AG10803 (cell line): ENCODE results near the gene ZC3H12C.

Source experiments
- DNase-seq: peaks from one replicate; pipeline ENCODE4 v3.0.0; 2010; ENCODE audit warnings: low read depth
- H3K4me3 ChIP-seq: 2 replicates; pipeline ENCODE4 v1.5.1; 2011; ENCODE audit warnings: mild to moderate bottlenecking, low read length, control low read depth
- TF ChIP-seq, protein P1 (sequence below): conservative IDR thresholded peaks from 2 replicates; pipeline ENCODE4 v1.5.1; 2011; ENCODE audit warnings: mild to moderate bottlenecking, low read length, control low read depth, inconsistent platforms

The ZC3H12C gene

DNA sequence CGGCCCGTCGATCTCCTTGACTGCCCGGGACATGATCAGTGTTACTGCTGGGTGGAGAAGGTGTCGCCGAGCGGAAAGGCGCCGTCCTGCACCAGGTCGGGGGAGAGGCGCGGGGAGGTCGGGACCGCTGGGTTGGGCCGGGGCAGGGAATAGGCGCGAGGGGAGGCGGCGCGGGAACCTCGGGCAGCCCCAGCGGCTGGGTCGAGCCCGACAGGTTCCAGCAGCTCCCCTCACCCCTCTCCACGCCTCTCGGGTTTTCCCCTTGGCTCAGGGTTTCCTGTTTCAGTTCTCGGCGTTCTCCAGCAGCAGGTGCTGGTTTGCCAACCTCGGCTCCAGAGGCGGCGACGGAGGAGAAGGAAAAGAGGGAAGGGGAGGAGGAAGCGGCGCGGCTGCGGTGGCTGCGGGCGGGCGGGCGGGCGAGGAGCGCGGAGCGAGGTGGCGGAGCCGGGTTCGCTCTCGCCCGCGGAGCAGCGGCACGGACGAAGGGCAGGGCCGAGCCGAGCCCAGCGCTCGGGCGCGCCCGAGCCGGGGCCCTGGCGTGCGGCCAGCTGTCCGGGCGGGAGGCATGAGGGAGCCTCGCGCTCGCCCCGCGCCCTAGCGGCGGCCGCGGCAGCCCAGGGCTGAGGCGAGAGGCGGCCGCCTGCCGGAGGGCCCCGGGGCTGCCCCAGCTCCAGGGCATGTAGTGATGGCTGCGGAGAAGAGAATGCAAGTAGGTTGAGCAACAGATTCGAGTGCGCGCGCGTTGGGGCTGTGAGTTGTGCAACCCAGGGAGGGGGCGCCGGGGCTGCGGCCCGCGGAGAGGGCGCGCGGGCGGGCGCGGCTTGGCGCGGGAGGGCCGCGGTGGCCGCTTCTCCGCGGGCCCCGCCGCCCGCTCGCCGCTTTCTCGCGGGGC is at the start of gene ZC3H12C:
ZC3H12C (plus strand) TSS at position 878 of the 892 bp plus-strand sequence. CDS start 20 bp downstream, outside the sequence.
- TF ChIP-seq, protein P1, sequence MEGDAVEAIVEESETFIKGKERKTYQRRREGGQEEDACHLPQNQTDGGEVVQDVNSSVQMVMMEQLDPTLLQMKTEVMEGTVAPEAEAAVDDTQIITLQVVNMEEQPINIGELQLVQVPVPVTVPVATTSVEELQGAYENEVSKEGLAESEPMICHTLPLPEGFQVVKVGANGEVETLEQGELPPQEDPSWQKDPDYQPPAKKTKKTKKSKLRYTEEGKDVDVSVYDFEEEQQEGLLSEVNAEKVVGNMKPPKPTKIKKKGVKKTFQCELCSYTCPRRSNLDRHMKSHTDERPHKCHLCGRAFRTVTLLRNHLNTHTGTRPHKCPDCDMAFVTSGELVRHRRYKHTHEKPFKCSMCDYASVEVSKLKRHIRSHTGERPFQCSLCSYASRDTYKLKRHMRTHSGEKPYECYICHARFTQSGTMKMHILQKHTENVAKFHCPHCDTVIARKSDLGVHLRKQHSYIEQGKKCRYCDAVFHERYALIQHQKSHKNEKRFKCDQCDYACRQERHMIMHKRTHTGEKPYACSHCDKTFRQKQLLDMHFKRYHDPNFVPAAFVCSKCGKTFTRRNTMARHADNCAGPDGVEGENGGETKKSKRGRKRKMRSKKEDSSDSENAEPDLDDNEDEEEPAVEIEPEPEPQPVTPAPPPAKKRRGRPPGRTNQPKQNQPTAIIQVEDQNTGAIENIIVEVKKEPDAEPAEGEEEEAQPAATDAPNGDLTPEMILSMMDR, result peak; percentile 37

DNA sequence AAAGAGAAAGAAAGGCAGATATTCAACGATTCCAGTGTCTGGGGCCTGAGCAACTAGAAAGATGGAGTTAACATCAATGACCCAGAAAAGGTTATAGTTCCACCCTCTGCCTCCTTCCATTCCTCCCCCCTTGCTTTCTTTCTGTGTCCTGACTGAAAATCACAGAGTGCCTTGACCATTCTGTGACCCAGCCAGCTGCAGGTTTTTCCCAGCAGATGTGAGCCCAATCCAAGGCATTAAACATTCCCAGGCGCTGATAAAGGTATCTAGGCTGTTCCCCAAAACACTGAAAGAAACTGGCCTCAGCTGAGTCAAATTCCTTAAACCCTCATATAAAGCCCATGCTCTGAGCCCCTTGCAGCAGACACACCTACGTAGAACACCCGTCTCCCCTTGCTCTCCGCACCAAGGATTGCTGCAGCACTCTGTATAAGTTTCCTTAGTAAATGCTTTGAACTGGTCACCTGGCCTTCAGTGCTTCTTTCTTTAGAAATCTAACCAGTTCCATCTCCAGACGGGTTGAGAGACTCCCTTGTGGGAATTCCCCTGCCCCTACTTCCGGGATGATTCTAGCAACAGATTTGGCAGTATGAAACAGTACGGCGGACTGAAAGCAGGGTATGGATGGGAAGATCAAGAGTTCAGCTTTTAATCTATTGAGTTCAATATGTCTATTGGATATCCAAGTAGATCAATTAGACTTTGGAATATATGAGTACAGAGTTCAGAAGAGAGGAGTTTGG is 48.8 kb upstream of the ZC3H12C start:
- TF ChIP-seq, protein P1, result no peak
- no peak for DNase-seq
- no peak overlapping the region for H3K4me3 ChIP-seq

More for the DNA sequence above, at the start of gene ZC3H12C:
- H3K4me3 ChIP-seq, result peak within 1 kb of the TSS; percentile 71
- DNase-seq, result peak; percentile 89

DNA sequence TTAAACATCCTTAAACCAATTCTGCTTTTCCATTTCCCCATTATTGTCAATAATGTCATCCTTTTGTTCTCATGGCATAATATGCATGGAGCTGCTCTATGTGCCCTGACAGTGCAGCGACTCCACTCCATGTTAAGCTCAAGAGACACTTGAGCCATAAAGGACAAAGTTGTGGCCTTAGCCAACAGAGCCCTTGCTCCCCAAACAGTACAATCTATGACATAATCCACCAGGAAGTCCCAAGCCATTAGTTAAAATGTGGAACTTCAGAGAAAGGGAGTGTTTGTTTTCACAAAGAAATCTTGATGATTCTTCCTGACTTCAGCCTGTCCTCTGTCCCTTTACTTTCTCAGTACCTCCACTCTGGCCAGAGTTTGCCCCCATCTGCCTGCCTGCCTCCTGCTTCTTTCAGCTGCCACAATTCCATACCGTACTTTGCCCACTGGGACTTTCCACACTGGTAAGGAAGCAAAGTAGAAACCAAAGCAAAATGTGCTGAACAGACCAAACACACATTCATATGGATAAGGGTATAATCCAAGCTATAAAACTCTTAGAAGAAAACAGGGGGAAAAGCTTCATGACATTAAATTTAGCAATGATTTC is 46.3 kb upstream of the ZC3H12C start:
- DNase-seq, result no peak
- TF ChIP-seq, protein P1, result no peak
- H3K4me3 ChIP-seq, result no peak overlapping the region

DNA sequence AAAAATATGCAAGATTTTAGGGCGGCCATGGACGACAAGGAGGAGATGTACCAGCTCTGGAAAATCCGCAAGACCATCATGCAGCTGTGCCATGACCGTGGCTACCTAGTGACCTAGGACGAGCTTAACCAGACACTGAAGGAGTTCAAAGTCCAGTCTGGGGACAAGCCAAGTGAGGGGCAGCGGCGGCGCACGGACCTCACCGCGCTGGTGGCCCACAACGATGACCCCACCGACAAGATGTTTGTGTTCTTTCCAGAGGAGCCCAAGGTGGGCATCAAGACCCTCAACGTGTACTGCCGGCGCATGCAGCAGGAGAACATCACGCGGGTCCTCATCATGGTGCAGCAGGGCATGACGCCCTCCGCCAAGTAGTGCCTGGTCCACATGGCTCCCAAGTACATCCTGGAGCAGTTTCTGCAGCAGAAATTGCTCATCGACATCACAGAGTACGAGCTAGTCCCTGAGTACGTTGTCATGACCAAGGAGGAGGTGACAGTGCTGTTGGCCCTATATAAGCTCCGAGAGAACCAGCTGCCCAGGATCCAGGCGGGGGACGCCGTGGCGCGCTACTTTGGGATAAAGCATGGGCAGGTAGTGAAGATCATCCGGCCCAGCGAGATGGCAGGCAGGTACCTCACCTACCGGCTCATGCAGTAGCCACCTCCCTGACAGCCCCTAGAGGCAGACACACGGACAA is 43.5 kb upstream of the ZC3H12C start:
- TF ChIP-seq, protein P1, result no peak
- no peak overlapping the region for H3K4me3 ChIP-seq
- no peak for DNase-seq

DNA sequence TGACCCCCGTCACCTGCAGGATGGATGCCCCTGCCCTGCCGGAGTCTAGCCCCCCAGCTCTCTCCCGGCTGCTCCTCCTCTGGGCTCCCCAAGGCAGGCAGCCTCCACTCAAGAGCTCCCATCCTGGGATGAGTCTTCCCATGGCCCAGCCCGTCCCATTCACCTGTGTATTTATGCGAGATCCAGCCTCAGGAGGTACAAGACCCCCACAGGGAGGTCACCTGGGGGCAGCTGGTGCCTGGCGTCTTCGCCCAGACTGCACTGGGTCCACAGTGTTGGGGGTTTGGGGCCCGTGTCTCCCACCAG is 43.0 kb upstream of the ZC3H12C start:
- no peak for DNase-seq
- H3K4me3 ChIP-seq, result no peak overlapping the region
- TF ChIP-seq, protein P1, result no peak

DNA sequence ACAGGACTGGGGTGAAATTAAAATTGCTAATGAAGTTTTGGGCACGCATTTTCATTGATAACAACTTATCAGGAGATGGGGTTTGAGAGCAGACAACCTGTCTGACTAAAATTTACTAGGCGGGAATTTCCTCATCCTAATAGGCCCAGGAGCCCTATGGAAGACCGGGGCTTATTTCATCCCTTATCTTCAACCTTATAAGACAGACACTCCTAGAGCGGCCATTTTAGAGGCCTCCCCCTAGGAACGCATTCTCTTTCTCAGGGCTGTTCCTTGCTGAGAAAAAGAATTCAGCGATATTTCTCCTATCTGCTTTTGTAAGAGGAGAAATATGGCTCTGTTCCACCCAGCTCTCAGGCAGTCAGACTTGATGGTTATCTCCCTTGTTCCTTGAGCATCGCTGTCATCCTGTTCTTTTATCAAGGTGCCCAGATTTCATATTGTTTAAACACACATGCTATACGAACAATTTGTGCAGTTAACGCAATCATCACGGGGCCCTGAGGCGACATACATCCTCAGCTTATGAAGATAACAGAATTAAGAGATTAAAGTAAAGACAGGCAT is 39.3 kb upstream of the ZC3H12C start:
- DNase-seq, result no peak
- H3K4me3 ChIP-seq, result no peak overlapping the region
- TF ChIP-seq, protein P1, result no peak
